Fibroblast of peridontal ligament (primary cell): ENCODE measurements around the gene PSME3.

Experiments used
- DNase-seq: peaks from one replicate; pipeline ENCODE4 v3.0.0-alpha.2; 2010; ENCODE audit errors: extremely low read depth

PSME3 gene

DNA sequence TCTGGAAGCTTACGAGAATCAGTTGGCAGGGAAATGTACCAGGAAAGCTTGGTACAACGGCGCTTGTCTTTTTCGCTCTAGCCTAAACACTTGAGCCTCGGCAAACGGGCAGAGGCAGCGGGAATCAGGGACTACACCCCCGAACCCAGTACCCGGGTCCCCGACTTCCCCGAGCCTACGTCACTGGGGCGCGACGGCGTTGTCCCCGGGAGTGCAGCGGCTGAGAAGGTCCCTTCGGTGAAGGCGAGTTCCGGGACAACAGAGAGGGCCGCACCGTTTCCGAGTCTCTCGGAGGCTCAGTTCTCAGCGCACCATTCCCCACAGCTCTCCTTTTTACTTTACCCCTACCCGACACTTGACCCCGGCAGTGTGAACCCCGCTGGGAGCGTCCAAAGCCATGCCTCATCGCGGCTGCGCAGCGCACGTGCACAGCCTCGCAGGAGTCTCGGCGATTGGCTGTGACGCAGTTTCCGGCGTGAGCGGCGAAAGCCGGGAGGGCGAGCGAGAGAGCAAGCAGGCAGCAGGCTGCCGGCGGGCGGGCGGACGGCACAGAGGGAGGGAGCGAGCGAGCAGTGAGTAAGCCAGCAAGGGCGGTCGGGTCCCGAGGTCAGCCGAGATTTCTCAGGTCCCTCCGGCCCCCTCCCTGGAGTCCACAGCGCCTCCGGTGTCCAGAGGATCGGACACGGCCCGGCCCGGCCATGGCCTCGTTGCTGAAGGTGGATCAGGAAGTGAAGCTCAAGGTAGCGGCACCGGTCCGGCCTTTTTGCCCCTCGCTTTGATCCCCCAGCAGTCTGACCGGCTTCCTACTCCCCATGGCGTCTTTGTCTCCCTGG lies at the start of gene PSME3:
Gene PSME3 (plus strand): TSS at position 464 of the 833 bp plus-strand sequence. CDS start 235 bp downstream, at position 699.
- DNase-seq = peak; percentile 83

- DNase-seq = no peak
Observed at GRCh38 chr17:42783791-42784138, 49.4 kb upstream of the PSME3 start.

DNA sequence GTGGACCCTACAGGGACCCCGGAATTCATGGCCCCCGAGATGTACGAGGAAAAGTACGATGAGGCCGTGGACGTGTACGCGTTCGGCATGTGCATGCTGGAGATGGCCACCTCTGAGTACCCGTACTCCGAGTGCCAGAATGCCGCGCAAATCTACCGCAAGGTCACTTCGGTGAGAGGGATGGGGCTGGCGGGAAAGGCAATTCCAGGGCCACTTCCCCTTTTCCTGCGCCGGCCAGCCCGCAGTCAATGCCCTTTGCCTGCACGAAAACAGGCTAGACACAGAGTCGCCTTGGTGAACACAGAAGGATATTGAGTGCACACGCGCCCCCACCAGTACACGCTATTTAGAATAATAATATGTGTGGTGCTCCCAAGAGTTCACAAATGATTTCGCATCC lies 48.8 kb upstream of the PSME3 start:
- no peak for DNase-seq

GRCh38 chr17:42784811-42785592 lies 48.2 kb upstream of the PSME3 start:
- no peak for DNase-seq

GRCh38 chr17:42787266-42787665 lies 45.9 kb upstream of the PSME3 start:
- DNase-seq = no peak

GRCh38 chr17:42791948-42792347 lies 41.2 kb upstream of the PSME3 start:
- no peak for DNase-seq

DNA sequence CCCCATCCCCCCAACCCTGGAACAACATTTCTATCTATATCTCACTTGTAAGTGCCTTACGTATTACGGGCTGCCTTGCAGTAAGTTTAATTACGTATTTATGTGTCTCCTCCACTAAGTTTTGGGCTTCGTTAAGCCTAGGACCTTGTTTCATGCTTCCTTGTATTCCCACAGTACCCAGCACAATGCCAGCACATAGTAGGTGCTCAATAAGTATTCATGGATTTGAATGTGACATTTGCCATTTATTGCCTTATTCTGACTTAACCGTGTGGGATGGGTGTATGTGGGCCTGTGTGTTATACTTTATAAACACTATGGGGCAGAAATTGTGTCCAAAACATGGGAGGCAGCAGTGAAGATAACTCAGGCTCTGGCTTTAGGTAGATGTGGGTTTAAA lies 40.7 kb upstream of the PSME3 start:
- no peak for DNase-seq

- DNase-seq = no peak
Observed at GRCh38 chr17:42795061-42795460, 38.1 kb upstream of the PSME3 start.

- no peak for DNase-seq
Observed at GRCh38 chr17:42795465-42795864, 37.7 kb upstream of the PSME3 start.

GRCh38 chr17:42796066-42796758 lies 37.0 kb upstream of the PSME3 start:
- DNase-seq = no peak

DNA sequence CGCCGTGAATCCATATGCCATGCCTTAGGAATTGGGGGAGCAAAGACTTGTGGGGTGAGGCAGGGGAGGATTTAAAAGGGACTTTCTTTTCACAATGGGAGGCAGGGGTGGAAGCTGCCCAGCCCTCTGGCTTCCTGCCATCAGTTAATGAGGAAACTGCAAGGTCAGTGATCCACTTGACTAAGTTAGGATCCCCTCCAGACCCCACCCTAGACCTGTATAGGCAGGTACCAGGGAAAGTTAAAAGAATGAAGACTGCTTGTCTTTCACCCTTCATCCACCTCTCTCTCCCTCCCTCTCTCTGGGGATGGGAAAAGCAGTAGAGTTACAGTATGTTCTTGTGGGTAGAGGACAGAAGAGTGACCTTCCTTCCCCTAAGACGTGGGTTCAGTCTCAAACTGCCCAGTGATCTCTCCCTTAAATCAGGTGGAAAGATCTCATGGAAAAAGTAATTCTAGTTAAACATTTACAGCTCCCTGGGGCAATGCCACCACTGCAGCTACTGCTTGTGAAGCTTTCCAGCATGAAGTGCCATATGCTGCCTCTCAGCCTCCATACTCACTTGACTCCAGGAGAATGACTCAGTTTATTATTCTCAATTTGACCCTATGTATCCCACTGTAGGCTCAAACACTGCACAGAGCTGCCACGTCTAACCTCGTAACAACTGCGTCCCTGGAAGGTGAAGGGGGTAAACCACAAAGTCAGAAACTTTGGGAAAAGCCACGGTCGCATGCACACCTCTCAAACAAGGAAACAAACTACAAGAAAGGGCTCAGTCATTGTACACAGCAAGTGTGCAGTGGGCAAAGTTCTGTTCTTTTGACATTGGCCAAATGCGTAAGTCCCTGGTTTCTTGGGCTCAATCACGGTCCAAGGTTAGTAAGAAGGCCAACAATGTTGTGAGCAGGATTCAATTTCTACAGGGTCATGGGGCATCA lies 35.9 kb upstream of the PSME3 start:
- no peak for DNase-seq

- DNase-seq = no peak
Observed at GRCh38 chr17:42798011-42798382, 35.2 kb upstream of the PSME3 start.

GRCh38 chr17:42798383-42799380 lies 34.5 kb upstream of the PSME3 start, which contains the start of the genes CNTD1 and COA3:
Gene CNTD1 (plus strand): TSS chr17:42798861. CDS start chr17:42799068, 207 bp downstream.
Gene COA3 (minus strand): TSS chr17:42798704. CDS start chr17:42798681, 23 bp downstream.
- peak; percentile 76 for DNase-seq

GRCh38 chr17:42803074-42803883 lies 29.9 kb upstream of the PSME3 start:
- DNase-seq = no peak

GRCh38 chr17:42804918-42805367 lies 28.3 kb upstream of the PSME3 start:
- no peak for DNase-seq

- no peak for DNase-seq
Observed at GRCh38 chr17:42806249-42806648, 26.9 kb upstream of the PSME3 start.

- DNase-seq = peak; percentile 78
Observed at GRCh38 chr17:42809250-42809649, 23.9 kb upstream of the PSME3 start.

- peak; percentile 44 for DNase-seq
Observed at GRCh38 chr17:42814633-42815399, 18.4 kb upstream of the PSME3 start.
